Stimulated activated CD8-positive, alpha-beta memory T cell treated with anti-CD3 and anti-CD28 coated beads, Interleukin-15, amount 100 ng/mL, for 48 hours (primary cell): ENCODE data around the gene NNT.

Source experiments
- DNase-seq, 2 donors: peaks; one replicate each; pipeline ENCODE4 v3.0.0-alpha.2; 2020; ENCODE audit warnings: low read depth in 2 of 2

NNT gene

DNA sequence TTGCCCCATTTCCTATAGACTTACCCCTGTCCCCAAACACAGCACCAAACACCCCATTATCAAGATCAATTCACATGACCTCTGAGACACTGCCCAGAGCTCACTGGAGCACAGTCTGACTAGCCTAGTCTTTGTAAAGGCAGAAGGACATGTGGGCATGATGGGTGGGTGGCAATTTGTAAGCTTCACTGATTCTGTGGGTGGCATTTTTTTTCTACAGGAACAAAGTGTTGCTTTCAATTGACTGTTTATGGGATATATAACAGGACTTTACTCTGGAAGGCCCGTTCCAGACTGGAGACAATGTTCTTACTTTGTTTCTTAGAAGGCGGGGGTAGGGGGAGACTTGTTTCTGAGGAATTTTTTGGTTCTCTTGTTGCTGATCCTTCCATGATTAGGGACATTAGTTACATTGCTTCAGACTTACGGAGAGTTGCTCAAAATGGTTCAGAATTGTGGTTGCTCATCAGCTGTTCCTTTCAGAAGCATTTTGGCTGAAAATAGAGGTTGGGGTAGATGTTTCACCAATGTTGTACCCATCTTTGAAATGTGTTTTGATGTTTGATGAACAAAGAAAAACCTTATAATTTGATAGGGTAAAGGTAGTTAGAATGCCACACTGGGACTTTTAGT lies 20.2 kb downstream of the NNT start:
- no peak for DNase-seq

GRCh38 chr5:43627028-43627427 lies 24.0 kb downstream of the NNT start:
- no peak for DNase-seq

GRCh38 chr5:43631182-43631910 lies 28.4 kb downstream of the NNT start:
- DNase-seq = peak in 1 of 2 donors; percentile 4

DNA sequence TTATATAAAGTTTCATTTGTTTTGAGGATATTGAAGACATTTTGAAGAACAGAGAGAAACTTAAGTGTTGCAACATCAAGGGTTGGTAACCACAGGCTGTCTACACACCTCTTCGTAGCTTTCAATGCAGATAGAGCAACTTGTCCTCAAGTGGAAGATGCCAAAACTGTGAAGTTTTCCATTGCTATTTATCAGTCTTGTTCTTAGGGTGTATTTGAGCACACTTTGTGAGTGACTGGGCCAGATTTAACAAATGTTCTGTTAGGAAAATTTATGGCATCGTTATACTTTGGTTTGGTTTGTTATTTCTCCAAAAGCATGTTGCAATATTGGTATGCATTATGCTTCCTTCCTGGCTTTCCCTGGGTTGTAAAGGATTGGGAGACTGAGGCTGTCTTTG lies 31.6 kb downstream of the NNT start:
- no peak for DNase-seq

- DNase-seq = no peak
Measured at GRCh38 chr5:43635374-43635773, 32.4 kb downstream of the NNT start.

- DNase-seq = no peak
Measured at GRCh38 chr5:43636076-43636475, 33.1 kb downstream of the NNT start.

DNA sequence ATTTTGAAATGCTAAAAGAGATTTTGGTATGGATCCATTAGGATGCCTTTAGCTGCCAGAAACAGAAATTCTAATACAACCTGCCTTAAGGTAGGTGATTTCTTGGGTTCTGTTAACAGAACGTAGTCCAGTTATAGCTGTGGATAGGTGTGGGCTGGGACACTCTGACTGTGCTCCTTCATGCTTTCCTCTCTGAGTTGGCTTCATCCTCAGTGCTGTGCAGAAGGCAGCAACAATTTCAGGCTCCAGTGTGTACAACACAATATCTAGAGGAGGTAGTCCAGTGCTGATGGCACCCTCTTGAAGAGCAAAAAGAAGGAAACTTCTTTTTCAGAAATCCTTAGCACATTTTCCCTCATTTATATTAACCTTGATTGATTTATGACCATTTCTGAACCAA lies 34.4 kb downstream of the NNT start:
- DNase-seq = no peak

GRCh38 chr5:43638107-43638506 lies 35.1 kb downstream of the NNT start:
- no peak for DNase-seq

- DNase-seq = no peak
Measured at GRCh38 chr5:43638546-43638945, 35.6 kb downstream of the NNT start.

DNA sequence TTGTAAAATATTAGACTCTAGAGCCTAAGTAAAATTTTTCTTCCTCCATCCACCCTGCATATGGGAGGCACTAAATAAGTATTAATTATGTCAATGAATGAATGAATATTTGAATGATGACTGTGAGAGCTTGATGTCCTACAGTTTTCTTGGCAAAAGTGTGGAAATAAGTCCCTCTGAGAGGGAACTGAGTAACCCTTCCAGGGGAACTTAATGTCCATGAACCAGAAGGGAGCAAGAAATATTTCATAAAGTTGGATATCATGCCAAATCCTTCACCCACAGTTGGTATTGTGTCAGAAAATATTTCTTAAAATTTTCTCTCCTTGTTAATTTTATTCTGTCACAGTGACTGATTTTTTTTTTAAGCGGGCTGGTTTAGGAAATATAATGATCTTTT lies 36.6 kb downstream of the NNT start:
- DNase-seq = no peak

GRCh38 chr5:43642428-43642827 lies 39.4 kb downstream of the NNT start:
- DNase-seq = no peak

DNA sequence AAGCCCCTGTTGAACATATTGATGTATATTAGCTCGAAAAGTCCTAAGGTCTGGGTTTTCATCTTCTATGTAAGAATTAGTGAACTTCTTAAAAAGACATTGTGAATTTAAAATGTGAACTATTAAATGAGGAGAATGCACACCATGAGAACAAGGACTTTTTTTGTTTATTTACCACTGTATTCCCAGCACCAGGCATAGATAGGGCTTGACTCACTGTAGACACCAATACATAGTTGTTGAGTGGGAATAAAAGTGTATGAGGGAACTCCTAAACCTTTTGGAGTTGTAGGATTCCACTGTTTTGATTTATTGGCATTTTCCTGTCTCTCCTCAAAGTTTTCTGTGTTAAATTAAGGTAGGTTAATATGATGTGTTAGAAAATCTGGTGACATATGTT lies 40.3 kb downstream of the NNT start:
- DNase-seq = no peak

GRCh38 chr5:43643750-43644149 lies 40.8 kb downstream of the NNT start:
- DNase-seq = no peak

GRCh38 chr5:43646992-43647391 lies 44.0 kb downstream of the NNT start:
- no peak for DNase-seq

- no peak for DNase-seq
Measured at GRCh38 chr5:43647789-43648188, 44.8 kb downstream of the NNT start.

DNA sequence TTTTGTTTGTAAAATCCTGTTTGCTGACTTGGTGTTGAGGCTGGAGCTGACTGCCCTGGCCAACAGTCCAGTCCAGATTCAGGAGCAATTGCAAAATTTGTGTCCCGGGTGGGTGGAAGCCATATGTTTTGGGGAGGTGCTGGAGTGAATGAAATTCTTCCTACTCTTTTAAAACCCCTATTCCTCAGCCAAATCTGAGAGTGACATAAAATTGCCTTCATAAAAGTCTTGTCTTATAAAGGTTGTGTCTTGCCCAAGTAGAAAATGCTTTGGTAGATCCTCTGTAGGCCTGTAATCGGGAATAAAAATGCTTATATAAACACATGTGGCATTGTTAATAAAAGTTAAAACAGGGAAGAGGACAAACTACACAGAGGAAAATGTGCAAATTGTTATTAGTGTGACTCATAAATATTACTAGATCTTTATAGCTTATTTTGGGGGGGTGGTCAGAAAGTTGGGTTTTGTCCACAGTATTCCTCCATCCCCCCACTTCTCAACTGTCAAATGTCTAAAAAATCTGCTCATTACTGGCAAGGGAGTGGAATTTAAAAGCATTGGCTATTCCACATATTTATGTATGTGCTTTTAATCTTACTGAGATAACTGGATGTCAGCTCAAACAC lies 45.6 kb downstream of the NNT start:
- DNase-seq = no peak

DNA sequence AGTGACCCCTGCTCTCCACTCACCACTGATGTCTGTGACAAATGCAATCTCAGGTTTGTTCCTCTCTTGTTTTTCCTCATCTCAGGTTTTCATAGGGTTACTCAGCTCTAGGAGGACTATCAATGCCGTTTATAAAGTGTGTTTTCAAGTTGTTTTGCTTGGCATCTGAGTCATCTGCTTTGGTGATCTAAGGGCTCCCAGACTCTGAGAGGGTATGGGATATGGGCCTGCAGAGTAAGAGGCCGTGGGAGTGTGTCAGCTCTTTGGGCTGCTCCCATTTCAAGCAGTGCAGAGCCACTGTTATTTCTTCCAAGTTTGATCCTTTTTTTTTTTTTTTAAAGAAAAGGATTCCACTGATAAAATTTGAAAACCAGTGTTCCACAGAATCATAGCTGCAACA lies 46.3 kb downstream of the NNT start:
- DNase-seq = no peak

DNA sequence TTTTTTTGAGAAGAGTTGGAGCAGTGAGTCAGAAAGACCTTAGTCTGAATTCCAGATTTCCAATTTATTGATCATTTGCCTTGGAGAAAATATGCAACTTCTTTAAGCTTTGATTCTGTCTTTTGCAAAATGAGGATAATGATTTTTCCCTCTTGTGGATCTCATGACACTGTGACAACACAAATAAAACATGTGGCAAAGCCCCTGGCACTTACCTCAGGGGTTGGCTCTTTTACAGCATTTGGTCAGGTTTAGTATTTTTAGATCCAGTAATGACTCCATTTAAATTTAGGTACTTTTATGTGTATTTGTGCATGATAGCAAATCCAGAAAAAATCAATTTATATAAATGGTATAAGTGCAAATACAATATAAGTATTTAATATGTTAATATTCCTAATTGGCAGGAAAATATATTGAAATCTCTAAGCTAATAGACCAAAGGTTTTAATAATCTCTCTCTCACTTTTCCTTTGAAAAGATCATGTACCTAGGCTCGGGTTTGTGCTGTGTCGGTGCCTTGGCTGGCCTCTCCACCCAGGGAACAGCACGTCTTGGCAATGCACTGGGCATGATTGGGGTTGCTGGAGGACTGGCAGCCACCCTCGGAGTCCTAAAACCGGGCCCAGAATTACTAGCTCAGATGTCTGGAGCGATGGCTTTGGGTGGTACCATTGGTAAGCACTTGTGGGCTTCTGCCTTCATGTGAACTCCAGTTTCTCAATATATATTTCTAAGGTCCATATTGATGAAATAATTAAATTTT lies 49.7 kb downstream of the NNT start:
- no peak for DNase-seq

GRCh38 chr5:43658509-43658908 lies 55.5 kb downstream of the NNT start:
- no peak for DNase-seq

DNA sequence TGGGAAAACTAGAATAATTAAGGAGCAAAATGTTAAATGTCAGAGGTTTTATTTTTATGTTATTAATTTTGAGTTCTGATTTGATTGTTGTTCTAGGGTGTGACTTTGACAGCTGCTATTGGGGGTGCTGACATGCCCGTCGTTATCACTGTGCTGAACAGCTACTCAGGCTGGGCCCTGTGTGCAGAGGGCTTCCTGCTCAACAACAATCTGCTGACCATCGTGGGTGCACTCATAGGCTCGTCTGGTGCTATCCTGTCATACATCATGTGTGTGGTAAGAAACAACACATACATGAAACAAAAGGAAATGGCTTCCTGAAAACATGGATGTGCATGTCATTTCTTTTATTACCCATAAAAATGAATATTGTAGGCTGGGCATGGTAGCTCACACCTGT lies 56.1 kb downstream of the NNT start:
- DNase-seq = no peak

DNA sequence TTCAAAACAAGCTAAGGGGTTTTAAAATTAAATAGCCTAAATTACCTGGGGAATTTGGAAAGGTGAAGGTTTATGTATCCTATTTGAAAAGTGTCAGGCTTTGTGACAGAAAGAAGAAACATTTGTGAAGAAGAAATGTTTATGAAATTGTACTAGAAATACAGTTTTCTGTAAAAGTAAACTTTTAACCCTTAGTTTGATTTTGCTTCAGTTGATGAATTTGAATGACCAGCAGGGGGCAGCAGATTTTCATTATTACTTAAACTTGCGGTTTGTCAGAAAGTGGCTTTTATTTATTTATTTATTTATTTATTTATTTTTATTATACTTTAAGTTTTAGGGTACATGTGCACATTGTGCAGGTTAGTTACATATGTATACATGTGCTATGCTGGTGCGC lies 58.1 kb downstream of the NNT start:
- no peak for DNase-seq

- no peak for DNase-seq
Measured at GRCh38 chr5:43663916-43664315, 60.9 kb downstream of the NNT start.
